Sigmoid colon (tissue), 4 donors: ENCODE results near the gene IL20RA.

Source experiments
- CTCF ChIP-seq, 4 experiments: fragments of 450-650 bp in 3 of 4; fragments of 200-600 bp in 1 of 4; IDR thresholded peaks; one replicate each; pipeline ENCODE4 v1.5.1; 2016 to 2019; ENCODE audit warnings: antibody characterized with exemption in 4 of 4, mild to moderate bottlenecking in 3 of 4, moderate library complexity in 2 of 4
- POLR2A ChIP-seq, 2 donors: fragments of 450-650 bp; IDR thresholded peaks; one replicate each; pipeline ENCODE4 v1.6.1; 2016; ENCODE audit warnings: antibody characterized with exemption in 2 of 2, mild to moderate bottlenecking in 2 of 2, moderate library complexity in 2 of 2
- POLR2AphosphoS5 ChIP-seq, 4 donors: sonication (generic); formaldehyde crosslinking; IDR thresholded peaks; one replicate each; pipeline ENCODE4 v1.6.1; 2017; ENCODE audit warnings: antibody characterized with exemption in 4 of 4

GRCh38 chr6:137070303-137070702, 25.5 kb upstream of the IL20RA start:
- no peak for TF ChIP-seq CTCF (IDR thresholded peaks at IDR 0.05)
- no peak for TF ChIP-seq POLR2A (IDR thresholded peaks at IDR 0.05)
- no peak for TF ChIP-seq POLR2AphosphoS5 (IDR thresholded peaks at IDR 0.05)
